ENCODE data around the gene STX1B.

Gene STX1B

DNA sequence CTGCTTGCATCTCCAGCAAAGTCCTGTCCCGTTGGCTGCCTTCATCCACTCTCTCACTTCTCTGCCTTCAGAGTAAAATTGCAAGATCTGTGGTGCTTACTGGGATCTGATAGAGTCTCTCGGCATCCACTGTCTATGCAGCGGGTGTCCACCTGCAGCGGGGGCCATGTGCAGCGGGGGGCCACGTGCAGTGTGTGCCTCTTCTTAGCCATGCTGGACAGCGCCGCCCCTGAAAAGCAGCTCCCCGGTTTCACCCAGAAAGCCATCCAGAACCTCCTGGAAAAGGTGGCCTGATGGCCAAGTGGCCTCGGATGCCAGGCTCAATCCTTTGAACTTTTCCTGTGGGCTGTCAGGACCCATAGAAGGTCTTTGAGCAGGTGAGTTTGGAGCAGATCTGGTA lies 32.4 kb upstream of the STX1B start:
- H3K4me3 ChIP-seq (ENCODE audit: low read depth, low read length), result no peak overlapping the region
- no peak for DNase-seq (ENCODE audit: low read depth)
- TF ChIP-seq, protein P1, sequence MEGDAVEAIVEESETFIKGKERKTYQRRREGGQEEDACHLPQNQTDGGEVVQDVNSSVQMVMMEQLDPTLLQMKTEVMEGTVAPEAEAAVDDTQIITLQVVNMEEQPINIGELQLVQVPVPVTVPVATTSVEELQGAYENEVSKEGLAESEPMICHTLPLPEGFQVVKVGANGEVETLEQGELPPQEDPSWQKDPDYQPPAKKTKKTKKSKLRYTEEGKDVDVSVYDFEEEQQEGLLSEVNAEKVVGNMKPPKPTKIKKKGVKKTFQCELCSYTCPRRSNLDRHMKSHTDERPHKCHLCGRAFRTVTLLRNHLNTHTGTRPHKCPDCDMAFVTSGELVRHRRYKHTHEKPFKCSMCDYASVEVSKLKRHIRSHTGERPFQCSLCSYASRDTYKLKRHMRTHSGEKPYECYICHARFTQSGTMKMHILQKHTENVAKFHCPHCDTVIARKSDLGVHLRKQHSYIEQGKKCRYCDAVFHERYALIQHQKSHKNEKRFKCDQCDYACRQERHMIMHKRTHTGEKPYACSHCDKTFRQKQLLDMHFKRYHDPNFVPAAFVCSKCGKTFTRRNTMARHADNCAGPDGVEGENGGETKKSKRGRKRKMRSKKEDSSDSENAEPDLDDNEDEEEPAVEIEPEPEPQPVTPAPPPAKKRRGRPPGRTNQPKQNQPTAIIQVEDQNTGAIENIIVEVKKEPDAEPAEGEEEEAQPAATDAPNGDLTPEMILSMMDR (IDR thresholded peaks at IDR 0.05; ENCODE audit: control insufficient read depth, extremely low read depth, insufficient read depth), result no peak

DNA sequence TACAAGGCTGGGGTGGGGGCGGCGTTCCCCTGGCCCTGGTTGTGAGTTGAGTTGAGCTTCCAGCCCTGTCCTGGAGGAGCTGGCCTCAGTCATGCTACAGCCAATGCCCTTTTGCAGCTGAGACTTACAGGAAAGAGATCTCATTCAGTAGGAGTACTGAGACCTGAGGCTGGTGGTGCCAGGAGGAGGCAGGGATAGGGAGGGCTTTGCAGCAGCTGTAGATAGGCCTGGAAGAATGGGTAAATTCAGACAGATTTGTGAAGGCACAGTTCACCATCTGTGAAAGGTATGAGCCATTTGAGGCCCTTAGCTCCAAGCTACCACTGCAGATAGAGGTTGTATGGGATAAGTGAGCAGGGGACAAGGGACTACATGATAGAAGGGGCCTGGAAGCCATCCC lies 28.6 kb upstream of the STX1B start:
- TF ChIP-seq, protein P1 (IDR thresholded peaks at IDR 0.05; ENCODE audit: control insufficient read depth, extremely low read depth, insufficient read depth), result no peak
- H3K4me3 ChIP-seq (ENCODE audit: low read depth, low read length), result no peak overlapping the region
- no peak for DNase-seq (ENCODE audit: low read depth)

DNA sequence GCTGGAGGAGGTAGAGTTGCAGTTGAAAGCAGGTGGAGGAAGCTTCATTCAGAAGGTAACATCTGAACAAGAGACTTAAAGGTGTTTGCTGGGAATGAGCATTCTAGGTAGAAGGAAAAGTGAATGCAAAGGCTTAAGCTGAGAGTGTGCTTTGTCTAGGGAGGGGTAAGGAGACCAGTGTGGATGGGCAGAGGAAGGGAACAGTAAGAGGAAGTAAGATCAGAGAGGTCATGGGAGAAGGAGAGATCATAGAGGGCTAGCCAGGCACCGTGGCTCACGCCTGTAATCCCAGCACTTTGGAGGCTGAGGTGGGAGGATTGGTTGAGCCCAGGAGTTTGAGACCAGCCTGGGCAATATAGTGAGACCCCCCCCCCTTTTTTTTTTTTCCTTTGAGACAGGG lies 26.3 kb upstream of the STX1B start:
- TF ChIP-seq, protein P1 (IDR thresholded peaks at IDR 0.05; ENCODE audit: control insufficient read depth, extremely low read depth, insufficient read depth), result no peak
- DNase-seq (ENCODE audit: low read depth), result no peak
- H3K4me3 ChIP-seq (ENCODE audit: low read depth, low read length), result no peak overlapping the region

GRCh38 chr16:31033709-31034492 lies 23.5 kb upstream of the STX1B start:
- TF ChIP-seq, protein P1 (IDR thresholded peaks at IDR 0.05; ENCODE audit: control insufficient read depth, extremely low read depth, insufficient read depth), result no peak
- peak; percentile 33 for DNase-seq (ENCODE audit: low read depth)
- peak overlapping the region; percentile 90 for H3K4me3 ChIP-seq (ENCODE audit: low read depth, low read length)

DNA sequence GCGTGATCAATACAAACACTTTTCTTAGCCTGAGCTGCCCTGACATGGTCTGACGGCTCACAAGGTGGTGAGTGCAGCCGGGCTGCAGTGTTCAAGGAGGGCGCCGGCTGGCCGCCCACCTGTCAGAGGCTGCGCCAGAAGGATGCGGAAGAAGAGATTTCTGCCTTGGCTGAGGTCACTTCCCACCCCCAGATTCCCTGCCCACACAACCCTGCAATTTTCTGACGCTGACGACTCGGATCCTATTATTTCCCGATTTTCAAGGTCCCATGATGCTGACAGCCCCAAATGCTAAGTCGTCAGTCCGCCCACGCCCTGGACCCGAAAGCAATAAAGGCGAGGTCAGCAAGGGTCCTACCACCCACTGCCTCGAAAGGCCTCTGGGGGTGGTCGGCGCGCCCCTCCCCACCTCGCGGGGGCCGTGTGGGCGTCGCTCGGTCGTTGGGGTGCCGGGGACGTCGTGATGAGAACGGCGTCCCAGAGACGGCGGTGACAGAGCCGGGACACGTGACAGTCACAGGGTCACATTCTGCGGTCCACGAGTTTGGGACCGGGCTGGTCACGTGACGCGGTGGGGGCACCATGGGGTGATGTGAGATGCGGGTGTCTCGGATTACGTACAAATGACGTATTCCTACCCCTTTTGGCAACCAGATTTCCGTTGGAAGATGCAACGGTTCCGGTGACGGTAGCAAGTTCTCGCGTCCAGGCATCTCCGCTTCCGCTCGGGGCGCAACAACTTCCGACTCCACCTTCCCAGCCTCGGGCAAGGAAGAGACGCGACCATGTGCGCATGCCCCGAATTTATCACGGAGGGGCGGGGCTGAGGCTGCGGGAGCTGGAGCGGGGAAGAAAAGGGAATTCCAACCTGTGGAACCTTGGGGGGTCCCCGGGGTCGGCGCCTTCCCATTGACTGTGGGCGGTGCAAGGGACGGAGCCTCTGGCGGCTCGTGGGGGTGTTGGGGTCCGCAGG lies 22.6 kb upstream of the STX1B start, which contains the start of gene STX4:
TSS of gene STX4 (plus strand) at position 823 of the 973 bp plus-strand sequence. CDS start 248 bp downstream, outside the sequence.
- DNase-seq (ENCODE audit: low read depth), result peak; percentile 83
- H3K4me3 ChIP-seq (ENCODE audit: low read depth, low read length), result peak within 1 kb of the TSS; percentile 90
- TF ChIP-seq, protein P1 (IDR thresholded peaks at IDR 0.05; ENCODE audit: control insufficient read depth, extremely low read depth, insufficient read depth), result no peak

GRCh38 chr16:31031276-31031675 lies 20.8 kb upstream of the STX1B start:
- TF ChIP-seq, protein P1 (IDR thresholded peaks at IDR 0.05; ENCODE audit: control insufficient read depth, extremely low read depth, insufficient read depth), result no peak
- H3K4me3 ChIP-seq (ENCODE audit: low read depth, low read length), result no peak overlapping the region
- no peak for DNase-seq (ENCODE audit: low read depth)

Data from LNCaP clone FGC (cell line).